GM23338 (cell line): ENCODE data around the gene GAPDH. TPM values are rescaled to one million over a fixed set of nuclear protein-coding genes. Genes with fewer than 3 reads are reported as not detected.

Experiments used
- CREB1 ChIP-seq: fragments of 250-450 bp; sonication (Bioruptor Pico); IDR thresholded peaks from 2 replicates; pipeline ENCODE4 v1.5.0; 2020; ENCODE audit warnings: low read depth, mild to moderate bottlenecking, moderate library complexity
- EZH2phosphoT487 ChIP-seq: fragments of 200-600 bp; sonication (generic); IDR thresholded peaks from one replicate; pipeline ENCODE4 v1.8.1; 2018; ENCODE audit warnings: antibody characterized with exemption; ENCODE audit not compliant: unreplicated experiment
- NANOG ChIP-seq: IDR thresholded peaks from 2 replicates; pipeline ENCODE4 v1.6.1; 2016; ENCODE audit warnings: antibody characterized with exemption, borderline replicate concordance
- POLR2AphosphoS5 ChIP-seq: IDR thresholded peaks from 2 replicates; pipeline ENCODE4 v1.6.1; 2016; ENCODE audit warnings: antibody characterized with exemption, low read depth
- STAT1 ChIP-seq: IDR thresholded peaks from one replicate; pipeline ENCODE4 v1.6.1; 2016; ENCODE audit warnings: antibody characterized with exemption; ENCODE audit not compliant: unreplicated experiment
- ZNF114 ChIP-seq: fragments of 250-450 bp; sonication (Bioruptor Pico); IDR thresholded peaks from 2 replicates; pipeline ENCODE4 v1.5.0; 2020; ENCODE audit warnings: mild to moderate bottlenecking, moderate library complexity
- polyA plus RNA-seq: library from polyadenylated mRNA; unstranded; fragments of >200 nt; fragmentation: Nextera tagmentation; extraction: Ambion mirVana; gene quantifications from 2 replicates; pipeline ENCODE4 v1.2.1, GENCODE V29; 2016
- total RNA-seq: library from RNA; depleted of rRNA; stranded (reverse); fragments of >200 nt; shearing (Covaris generic); gene quantifications from 2 replicates; pipeline ENCODE4 v1.2.3, GENCODE V29; 2014
- TF ChIP-seq, protein P1 (sequence below): fragments of 250-450 bp; sonication (Bioruptor Pico); IDR thresholded peaks from 2 replicates; pipeline ENCODE4 v1.5.0; 2020; ENCODE audit warnings: mild to moderate bottlenecking, moderate library complexity
- TF ChIP-seq, protein P2 (sequence below): IDR thresholded peaks from one replicate; pipeline ENCODE4 v1.6.1; 2018; ENCODE audit warnings: antibody characterized with exemption; ENCODE audit not compliant: unreplicated experiment
- TF ChIP-seq, protein P3 (sequence below), 2 experiments: fragments of 200-600 bp in 1 of 2; sonication (generic) in 1 of 2; conservative IDR thresholded peaks; 2 replicates each; pipeline versions ENCODE4 v1.5.1 to v1.6.1; 2016 to 2017; ENCODE audit warnings: antibody characterized with exemption in 2 of 2, low read depth in 2 of 2, mild to moderate bottlenecking in 2 of 2, moderate library complexity in 1 of 2
- TF ChIP-seq, protein P4 (sequence below): IDR thresholded peaks from 2 replicates; pipeline ENCODE4 v1.6.1; 2016; ENCODE audit warnings: antibody characterized with exemption

The GAPDH gene
- total and polyA plus RNA-seq, 2 experiments from 2014 or later, result 5,853 to 6,219 TPM

DNA sequence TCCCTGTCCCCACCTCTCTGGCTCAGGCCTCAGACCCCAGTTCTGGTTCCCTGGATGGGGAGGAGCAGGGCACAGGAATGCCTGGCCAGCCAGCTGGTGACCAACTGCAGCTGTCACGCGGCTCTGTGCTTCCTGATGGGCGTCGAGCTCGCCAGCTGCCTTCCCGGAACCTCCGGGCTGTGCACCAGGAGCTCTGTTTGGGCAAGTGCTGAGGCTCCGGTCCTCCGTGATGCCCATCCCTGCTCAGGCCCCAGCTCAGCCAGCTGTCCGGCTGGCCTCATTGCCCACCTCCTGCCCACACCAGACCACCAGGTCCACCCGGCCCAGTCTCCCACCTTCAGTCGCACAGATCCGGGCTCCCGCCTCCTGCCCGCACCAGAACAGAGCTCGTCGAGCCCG, 16.7 kb downstream of the GAPDH start (continued):
- TF ChIP-seq, protein P1, sequence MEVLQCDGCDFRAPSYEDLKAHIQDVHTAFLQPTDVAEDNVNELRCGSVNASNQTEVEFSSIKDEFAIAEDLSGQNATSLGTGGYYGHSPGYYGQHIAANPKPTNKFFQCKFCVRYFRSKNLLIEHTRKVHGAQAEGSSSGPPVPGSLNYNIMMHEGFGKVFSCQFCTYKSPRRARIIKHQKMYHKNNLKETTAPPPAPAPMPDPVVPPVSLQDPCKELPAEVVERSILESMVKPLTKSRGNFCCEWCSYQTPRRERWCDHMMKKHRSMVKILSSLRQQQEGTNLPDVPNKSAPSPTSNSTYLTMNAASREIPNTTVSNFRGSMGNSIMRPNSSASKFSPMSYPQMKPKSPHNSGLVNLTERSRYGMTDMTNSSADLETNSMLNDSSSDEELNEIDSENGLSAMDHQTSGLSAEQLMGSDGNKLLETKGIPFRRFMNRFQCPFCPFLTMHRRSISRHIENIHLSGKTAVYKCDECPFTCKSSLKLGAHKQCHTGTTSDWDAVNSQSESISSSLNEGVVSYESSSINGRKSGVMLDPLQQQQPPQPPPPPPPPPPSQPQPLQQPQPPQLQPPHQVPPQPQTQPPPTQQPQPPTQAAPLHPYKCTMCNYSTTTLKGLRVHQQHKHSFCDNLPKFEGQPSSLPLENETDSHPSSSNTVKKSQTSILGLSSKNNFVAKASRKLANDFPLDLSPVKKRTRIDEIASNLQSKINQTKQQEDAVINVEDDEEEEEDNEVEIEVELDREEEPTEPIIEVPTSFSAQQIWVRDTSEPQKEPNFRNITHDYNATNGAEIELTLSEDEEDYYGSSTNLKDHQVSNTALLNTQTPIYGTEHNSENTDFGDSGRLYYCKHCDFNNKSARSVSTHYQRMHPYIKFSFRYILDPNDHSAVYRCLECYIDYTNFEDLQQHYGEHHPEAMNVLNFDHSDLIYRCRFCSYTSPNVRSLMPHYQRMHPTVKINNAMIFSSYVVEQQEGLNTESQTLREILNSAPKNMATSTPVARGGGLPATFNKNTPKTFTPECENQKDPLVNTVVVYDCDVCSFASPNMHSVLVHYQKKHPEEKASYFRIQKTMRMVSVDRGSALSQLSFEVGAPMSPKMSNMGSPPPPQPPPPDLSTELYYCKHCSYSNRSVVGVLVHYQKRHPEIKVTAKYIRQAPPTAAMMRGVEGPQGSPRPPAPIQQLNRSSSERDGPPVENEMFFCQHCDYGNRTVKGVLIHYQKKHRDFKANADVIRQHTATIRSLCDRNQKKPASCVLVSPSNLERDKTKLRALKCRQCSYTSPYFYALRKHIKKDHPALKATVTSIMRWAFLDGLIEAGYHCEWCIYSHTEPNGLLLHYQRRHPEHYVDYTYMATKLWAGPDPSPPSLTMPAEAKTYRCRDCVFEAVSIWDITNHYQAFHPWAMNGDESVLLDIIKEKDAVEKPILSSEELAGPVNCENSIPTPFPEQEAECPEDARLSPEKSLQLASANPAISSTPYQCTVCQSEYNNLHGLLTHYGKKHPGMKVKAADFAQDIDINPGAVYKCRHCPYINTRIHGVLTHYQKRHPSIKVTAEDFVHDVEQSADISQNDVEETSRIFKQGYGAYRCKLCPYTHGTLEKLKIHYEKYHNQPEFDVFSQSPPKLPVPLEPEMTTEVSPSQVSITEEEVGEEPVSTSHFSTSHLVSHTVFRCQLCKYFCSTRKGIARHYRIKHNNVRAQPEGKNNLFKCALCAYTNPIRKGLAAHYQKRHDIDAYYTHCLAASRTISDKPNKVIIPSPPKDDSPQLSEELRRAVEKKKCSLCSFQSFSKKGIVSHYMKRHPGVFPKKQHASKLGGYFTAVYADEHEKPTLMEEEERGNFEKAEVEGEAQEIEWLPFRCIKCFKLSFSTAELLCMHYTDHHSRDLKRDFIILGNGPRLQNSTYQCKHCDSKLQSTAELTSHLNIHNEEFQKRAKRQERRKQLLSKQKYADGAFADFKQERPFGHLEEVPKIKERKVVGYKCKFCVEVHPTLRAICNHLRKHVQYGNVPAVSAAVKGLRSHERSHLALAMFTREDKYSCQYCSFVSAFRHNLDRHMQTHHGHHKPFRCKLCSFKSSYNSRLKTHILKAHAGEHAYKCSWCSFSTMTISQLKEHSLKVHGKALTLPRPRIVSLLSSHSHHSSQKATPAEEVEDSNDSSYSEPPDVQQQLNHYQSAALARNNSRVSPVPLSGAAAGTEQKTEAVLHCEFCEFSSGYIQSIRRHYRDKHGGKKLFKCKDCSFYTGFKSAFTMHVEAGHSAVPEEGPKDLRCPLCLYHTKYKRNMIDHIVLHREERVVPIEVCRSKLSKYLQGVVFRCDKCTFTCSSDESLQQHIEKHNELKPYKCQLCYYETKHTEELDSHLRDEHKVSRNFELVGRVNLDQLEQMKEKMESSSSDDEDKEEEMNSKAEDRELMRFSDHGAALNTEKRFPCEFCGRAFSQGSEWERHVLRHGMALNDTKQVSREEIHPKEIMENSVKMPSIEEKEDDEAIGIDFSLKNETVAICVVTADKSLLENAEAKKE (CRISPR knock-in tag), result no peak
- TF ChIP-seq CREB1 (CRISPR knock-in tag) (no peak), STAT1 (no peak), POLR2AphosphoS5 (no peak), ZNF114 (CRISPR knock-in tag) (no peak), EZH2phosphoT487 (no peak), NANOG (no peak)
- TF ChIP-seq, protein P2, sequence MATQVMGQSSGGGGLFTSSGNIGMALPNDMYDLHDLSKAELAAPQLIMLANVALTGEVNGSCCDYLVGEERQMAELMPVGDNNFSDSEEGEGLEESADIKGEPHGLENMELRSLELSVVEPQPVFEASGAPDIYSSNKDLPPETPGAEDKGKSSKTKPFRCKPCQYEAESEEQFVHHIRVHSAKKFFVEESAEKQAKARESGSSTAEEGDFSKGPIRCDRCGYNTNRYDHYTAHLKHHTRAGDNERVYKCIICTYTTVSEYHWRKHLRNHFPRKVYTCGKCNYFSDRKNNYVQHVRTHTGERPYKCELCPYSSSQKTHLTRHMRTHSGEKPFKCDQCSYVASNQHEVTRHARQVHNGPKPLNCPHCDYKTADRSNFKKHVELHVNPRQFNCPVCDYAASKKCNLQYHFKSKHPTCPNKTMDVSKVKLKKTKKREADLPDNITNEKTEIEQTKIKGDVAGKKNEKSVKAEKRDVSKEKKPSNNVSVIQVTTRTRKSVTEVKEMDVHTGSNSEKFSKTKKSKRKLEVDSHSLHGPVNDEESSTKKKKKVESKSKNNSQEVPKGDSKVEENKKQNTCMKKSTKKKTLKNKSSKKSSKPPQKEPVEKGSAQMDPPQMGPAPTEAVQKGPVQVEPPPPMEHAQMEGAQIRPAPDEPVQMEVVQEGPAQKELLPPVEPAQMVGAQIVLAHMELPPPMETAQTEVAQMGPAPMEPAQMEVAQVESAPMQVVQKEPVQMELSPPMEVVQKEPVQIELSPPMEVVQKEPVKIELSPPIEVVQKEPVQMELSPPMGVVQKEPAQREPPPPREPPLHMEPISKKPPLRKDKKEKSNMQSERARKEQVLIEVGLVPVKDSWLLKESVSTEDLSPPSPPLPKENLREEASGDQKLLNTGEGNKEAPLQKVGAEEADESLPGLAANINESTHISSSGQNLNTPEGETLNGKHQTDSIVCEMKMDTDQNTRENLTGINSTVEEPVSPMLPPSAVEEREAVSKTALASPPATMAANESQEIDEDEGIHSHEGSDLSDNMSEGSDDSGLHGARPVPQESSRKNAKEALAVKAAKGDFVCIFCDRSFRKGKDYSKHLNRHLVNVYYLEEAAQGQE, result no peak
- TF ChIP-seq, protein P3, sequence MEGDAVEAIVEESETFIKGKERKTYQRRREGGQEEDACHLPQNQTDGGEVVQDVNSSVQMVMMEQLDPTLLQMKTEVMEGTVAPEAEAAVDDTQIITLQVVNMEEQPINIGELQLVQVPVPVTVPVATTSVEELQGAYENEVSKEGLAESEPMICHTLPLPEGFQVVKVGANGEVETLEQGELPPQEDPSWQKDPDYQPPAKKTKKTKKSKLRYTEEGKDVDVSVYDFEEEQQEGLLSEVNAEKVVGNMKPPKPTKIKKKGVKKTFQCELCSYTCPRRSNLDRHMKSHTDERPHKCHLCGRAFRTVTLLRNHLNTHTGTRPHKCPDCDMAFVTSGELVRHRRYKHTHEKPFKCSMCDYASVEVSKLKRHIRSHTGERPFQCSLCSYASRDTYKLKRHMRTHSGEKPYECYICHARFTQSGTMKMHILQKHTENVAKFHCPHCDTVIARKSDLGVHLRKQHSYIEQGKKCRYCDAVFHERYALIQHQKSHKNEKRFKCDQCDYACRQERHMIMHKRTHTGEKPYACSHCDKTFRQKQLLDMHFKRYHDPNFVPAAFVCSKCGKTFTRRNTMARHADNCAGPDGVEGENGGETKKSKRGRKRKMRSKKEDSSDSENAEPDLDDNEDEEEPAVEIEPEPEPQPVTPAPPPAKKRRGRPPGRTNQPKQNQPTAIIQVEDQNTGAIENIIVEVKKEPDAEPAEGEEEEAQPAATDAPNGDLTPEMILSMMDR (conservative IDR thresholded peaks at IDR 0.05; ENCODE audit: low read depth in 2 of 2), result no peak
- TF ChIP-seq, protein P4, sequence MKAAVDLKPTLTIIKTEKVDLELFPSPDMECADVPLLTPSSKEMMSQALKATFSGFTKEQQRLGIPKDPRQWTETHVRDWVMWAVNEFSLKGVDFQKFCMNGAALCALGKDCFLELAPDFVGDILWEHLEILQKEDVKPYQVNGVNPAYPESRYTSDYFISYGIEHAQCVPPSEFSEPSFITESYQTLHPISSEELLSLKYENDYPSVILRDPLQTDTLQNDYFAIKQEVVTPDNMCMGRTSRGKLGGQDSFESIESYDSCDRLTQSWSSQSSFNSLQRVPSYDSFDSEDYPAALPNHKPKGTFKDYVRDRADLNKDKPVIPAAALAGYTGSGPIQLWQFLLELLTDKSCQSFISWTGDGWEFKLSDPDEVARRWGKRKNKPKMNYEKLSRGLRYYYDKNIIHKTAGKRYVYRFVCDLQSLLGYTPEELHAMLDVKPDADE, result no peak
